Inflammatory macrophage (primary cell): ENCODE data around the gene LPP.
A peak's percentile ranks its signal among the peaks of the same experiment; 100 is the strongest.

Experiments used
- DNase-seq, 2 donors: peaks; one replicate each; pipeline ENCODE4 v3.0.0-alpha.2; 2020 to 2022

LPP gene

GRCh38 chr3:188659449-188660090 lies 505.6 kb downstream of the LPP start:
- peak in 1 of 2 donors; percentile 15 for DNase-seq

GRCh38 chr3:188660415-188660814 lies 506.5 kb downstream of the LPP start:
- peak; percentile 47 to 50 for DNase-seq

- DNase-seq = peak in 1 of 2 donors; percentile 39
These were observed 507.8 kb downstream of the LPP start for GRCh38 chr3:188661806-188662205.

- DNase-seq = no peak
These were observed 508.3 kb downstream of the LPP start for GRCh38 chr3:188662214-188662613.

GRCh38 chr3:188662795-188663194 lies 508.8 kb downstream of the LPP start:
- no peak for DNase-seq

- DNase-seq = no peak
These were observed 509.9 kb downstream of the LPP start for GRCh38 chr3:188663839-188664238.

- no peak for DNase-seq
These were observed 510.8 kb downstream of the LPP start for GRCh38 chr3:188664795-188665194.

- DNase-seq = no peak
These were observed 514.0 kb downstream of the LPP start for GRCh38 chr3:188667926-188668325.

GRCh38 chr3:188670446-188670845 lies 516.5 kb downstream of the LPP start:
- no peak for DNase-seq

GRCh38 chr3:188671971-188672370 lies 518.0 kb downstream of the LPP start:
- peak; percentile 42 to 58 for DNase-seq

GRCh38 chr3:188672840-188673239 lies 518.9 kb downstream of the LPP start:
- no peak for DNase-seq

GRCh38 chr3:188673646-188674186 lies 519.8 kb downstream of the LPP start:
- DNase-seq = peak; percentile 54 to 61

- DNase-seq = no peak
These were observed 520.6 kb downstream of the LPP start for GRCh38 chr3:188674595-188674994.

GRCh38 chr3:188677344-188677743 lies 523.4 kb downstream of the LPP start:
- DNase-seq = no peak

GRCh38 chr3:188680189-188680588 lies 526.2 kb downstream of the LPP start:
- DNase-seq = no peak

GRCh38 chr3:188680605-188681004 lies 526.6 kb downstream of the LPP start:
- DNase-seq = no peak

- DNase-seq = no peak
These were observed 528.4 kb downstream of the LPP start for GRCh38 chr3:188682316-188682715.

GRCh38 chr3:188683032-188683521 lies 529.1 kb downstream of the LPP start:
- DNase-seq = peak; percentile 85 to 90

- no peak for DNase-seq
These were observed 530.3 kb downstream of the LPP start for GRCh38 chr3:188684276-188684675.

GRCh38 chr3:188685789-188686188 lies 531.8 kb downstream of the LPP start:
- DNase-seq = no peak

- peak; percentile 30 to 54 for DNase-seq
These were observed 532.4 kb downstream of the LPP start for GRCh38 chr3:188686324-188686723.

- peak; percentile 91 to 93 for DNase-seq
These were observed 533.4 kb downstream of the LPP start for GRCh38 chr3:188687389-188687788.

GRCh38 chr3:188689101-188689574 lies 535.2 kb downstream of the LPP start:
- peak; percentile 74 to 85 for DNase-seq

GRCh38 chr3:188690064-188690463 lies 536.1 kb downstream of the LPP start:
- no peak for DNase-seq
